HEK293T (cell line): ENCODE measurements around the gene YWHAQ.

ENCODE experiments used
- BHLHE40 ChIP-seq: fragments of 450-650 bp; IDR thresholded peaks from 2 replicates; pipeline ENCODE4 v1.6.1; 2016; ENCODE audit warnings: mild to moderate bottlenecking, moderate library complexity, borderline replicate concordance
- ELF4 ChIP-seq: fragments of 450-650 bp; IDR thresholded peaks from 2 replicates; pipeline ENCODE4 v1.6.1; 2017; ENCODE audit warnings: antibody characterized with exemption
- FOXA1 ChIP-seq: fragments of 450-650 bp; IDR thresholded peaks from 2 replicates; pipeline ENCODE4 v1.6.1; 2016; ENCODE audit warnings: mild to moderate bottlenecking
- FOXK2 ChIP-seq: fragments of 450-650 bp; IDR thresholded peaks from 2 replicates; pipeline ENCODE4 v1.6.1; 2016; ENCODE audit warnings: mild to moderate bottlenecking
- FOXM1 ChIP-seq: fragments of 450-650 bp; IDR thresholded peaks from 2 replicates; pipeline ENCODE4 v1.6.1; 2017; ENCODE audit warnings: mild to moderate bottlenecking, borderline replicate concordance
- SP1 ChIP-seq: fragments of 450-650 bp; IDR thresholded peaks from 2 replicates; pipeline ENCODE4 v1.6.1; 2017
- SUZ12 ChIP-seq: fragments of 450-650 bp; IDR thresholded peaks from 2 replicates; pipeline ENCODE4 v1.6.1; 2016; ENCODE audit warnings: mild to moderate bottlenecking
- TARDBP ChIP-seq: fragments of 450-650 bp; IDR thresholded peaks from 2 replicates; pipeline ENCODE4 v1.6.1; 2016
- ZNF384 ChIP-seq: fragments of 450-650 bp; IDR thresholded peaks from 2 replicates; pipeline ENCODE4 v1.6.1; 2016
- TF ChIP-seq, protein P1 (sequence below): fragments of 450-650 bp; IDR thresholded peaks from 2 replicates; pipeline ENCODE4 v1.6.1; 2016

DNA sequence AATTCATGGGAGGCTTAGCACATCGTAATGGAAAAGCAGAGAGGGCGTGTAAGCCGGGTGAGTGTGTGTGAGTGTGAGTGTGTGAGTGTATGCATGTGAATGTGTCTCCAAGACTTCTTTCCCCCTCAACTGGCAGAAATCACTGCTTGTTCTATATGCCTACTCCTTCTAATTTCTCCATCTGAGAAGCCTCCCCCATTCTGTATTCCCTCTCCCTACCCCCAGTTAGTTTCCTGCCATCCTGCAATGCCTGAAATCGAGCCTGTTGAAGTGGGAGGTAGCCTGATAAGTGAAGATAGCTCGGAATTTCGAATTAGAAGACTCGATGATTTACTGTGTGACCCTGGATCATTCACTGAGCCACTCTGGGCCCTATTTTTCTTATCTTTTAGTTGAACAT lies 30.0 kb upstream of the YWHAQ start:
- TF ChIP-seq TARDBP (no peak), FOXM1 (no peak), SP1 (no peak), BHLHE40 (no peak), ZNF384 (no peak), FOXA1 (no peak), SUZ12 (no peak), ELF4 (no peak), FOXK2 (no peak)
- TF ChIP-seq, protein P1, sequence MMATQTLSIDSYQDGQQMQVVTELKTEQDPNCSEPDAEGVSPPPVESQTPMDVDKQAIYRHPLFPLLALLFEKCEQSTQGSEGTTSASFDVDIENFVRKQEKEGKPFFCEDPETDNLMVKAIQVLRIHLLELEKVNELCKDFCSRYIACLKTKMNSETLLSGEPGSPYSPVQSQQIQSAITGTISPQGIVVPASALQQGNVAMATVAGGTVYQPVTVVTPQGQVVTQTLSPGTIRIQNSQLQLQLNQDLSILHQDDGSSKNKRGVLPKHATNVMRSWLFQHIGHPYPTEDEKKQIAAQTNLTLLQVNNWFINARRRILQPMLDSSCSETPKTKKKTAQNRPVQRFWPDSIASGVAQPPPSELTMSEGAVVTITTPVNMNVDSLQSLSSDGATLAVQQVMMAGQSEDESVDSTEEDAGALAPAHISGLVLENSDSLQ = no peak
